A673 (cell line): ENCODE measurements around the gene SERPINB13. TPM values are rescaled to one million over a fixed set of nuclear protein-coding genes. Genes with fewer than 3 reads are reported as not detected.

Source experiments
- BruUV-seq: library from RNA; stranded (reverse); fragments of 400-500 nt; replicated peaks from 2 replicates; lab custom pipeline; 2021; lab: Mats Ljungman, UMichigan
- CTCF ChIA-PET: fragments of 300-600 bp; sonication (Branson Sonifier 250); formaldehyde crosslinking; loops from one replicate; lab custom pipeline; 2022; ENCODE audit warnings: antibody characterized with exemption; lab: Charles Lee
- POLR2A ChIA-PET: fragments of 300-600 bp; sonication (Branson Sonifier 250); formaldehyde crosslinking; loops from one replicate; lab custom pipeline; 2022; ENCODE audit warnings: antibody characterized with exemption; ENCODE audit not compliant: low non-redundant PET; lab: Charles Lee
- DNase-seq: peaks from one replicate; pipeline ENCODE4 v3.0.0-alpha.2; 2015; ENCODE audit warnings: low spot score
- H3K27ac ChIP-seq: fragments of 200-600 bp; sonication (generic); 2 replicates; pipeline ENCODE4 v1.5.1; 2016; ENCODE audit warnings: mixed run types, low read depth, mild to moderate bottlenecking, mixed read lengths, antibody characterized with exemption, low read length; ENCODE audit not compliant: poor library complexity, severe bottlenecking
- H3K27me3 ChIP-seq: fragments of 200-600 bp; sonication (generic); replicated peaks from 2 replicates; pipeline ENCODE4 v1.6.1; 2017; ENCODE audit warnings: mixed run types, low read depth, mild to moderate bottlenecking, mixed read lengths, antibody characterized with exemption, low read length; ENCODE audit not compliant: insufficient read depth, poor library complexity
- H3K36me3 ChIP-seq: fragments of 200-600 bp; sonication (generic); 2 replicates; pipeline ENCODE4 v1.6.1; 2016; ENCODE audit warnings: mixed run types, mild to moderate bottlenecking, mixed read lengths, antibody characterized with exemption, low read length; ENCODE audit not compliant: insufficient read depth, poor library complexity, severe bottlenecking
- H3K4me1 ChIP-seq: fragments of 200-600 bp; sonication (generic); 2 replicates; pipeline ENCODE4 v1.6.1; 2017; ENCODE audit warnings: mixed run types, mild to moderate bottlenecking, mixed read lengths, antibody characterized with exemption, low read length; ENCODE audit not compliant: insufficient read depth, poor library complexity, severe bottlenecking
- H3K4me3 ChIP-seq: fragments of 200-600 bp; sonication (generic); 2 replicates; pipeline ENCODE4 v1.5.1; 2016; ENCODE audit warnings: low read depth, mixed run types, mild to moderate bottlenecking, mixed read lengths, low read length; ENCODE audit not compliant: poor library complexity, severe bottlenecking
- H3K9me3 ChIP-seq: fragments of 200-600 bp; sonication (generic); 2 replicates; pipeline ENCODE4 v1.6.1; 2016; ENCODE audit warnings: mixed run types, low read depth, mild to moderate bottlenecking, mixed read lengths, antibody characterized with exemption, low read length; ENCODE audit not compliant: poor library complexity, severe bottlenecking
- EZH2 ChIP-seq: fragments of 200-600 bp; sonication (generic); IDR thresholded peaks from 2 replicates; pipeline ENCODE4 v1.6.1; 2017; ENCODE audit warnings: borderline replicate concordance, low read depth, mild to moderate bottlenecking, mixed read lengths, antibody characterized with exemption, low read length; ENCODE audit not compliant: poor library complexity, severe bottlenecking
- intact Hi-C: fragments of 100-400 bp; cut with micrococcal nuclease; formaldehyde crosslinking; loops from one replicate; pipeline ENCODE4 v1.10.0; 2022; ENCODE audit not compliant: unreplicated experiment
- total RNA-seq: library from RNA; stranded (reverse); gene quantifications from 2 replicates; pipeline ENCODE4 v1.2.3, GENCODE V29; 2021
- TF ChIP-seq, protein P1 (sequence below): fragments of 300-800, 200-600 bp; sonication (generic); conservative IDR thresholded peaks from 2 replicates; pipeline ENCODE4 v1.5.1; 2017; ENCODE audit warnings: low read depth, mild to moderate bottlenecking, antibody characterized with exemption, low read length, moderate library complexity, mixed read lengths

Gene SERPINB13
- total RNA-seq, 1 experiment from 2014 or later: 0.49 TPM

DNA sequence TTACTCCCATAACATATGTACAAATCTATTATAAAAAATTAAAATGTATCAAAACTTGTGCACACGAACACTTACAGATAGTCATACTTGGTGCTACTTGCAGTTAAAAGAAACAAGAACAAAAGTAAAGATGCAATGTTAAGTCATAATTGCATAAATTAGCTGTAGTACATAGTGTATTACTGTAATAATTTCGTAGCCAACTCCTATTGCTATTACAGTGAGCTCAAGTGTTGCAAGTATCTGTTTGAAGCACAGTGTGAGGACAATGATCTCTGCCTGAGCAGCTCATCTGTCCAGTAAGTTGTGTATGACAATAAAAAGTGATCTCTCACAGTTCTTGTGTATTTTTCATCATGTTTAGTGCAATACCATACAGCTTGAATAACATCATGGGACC lies 7.5 kb upstream of the SERPINB13 start:
- no peaks in the 10 kb centered on the region for H3K36me3 ChIP-seq
- TF ChIP-seq, protein P1, sequence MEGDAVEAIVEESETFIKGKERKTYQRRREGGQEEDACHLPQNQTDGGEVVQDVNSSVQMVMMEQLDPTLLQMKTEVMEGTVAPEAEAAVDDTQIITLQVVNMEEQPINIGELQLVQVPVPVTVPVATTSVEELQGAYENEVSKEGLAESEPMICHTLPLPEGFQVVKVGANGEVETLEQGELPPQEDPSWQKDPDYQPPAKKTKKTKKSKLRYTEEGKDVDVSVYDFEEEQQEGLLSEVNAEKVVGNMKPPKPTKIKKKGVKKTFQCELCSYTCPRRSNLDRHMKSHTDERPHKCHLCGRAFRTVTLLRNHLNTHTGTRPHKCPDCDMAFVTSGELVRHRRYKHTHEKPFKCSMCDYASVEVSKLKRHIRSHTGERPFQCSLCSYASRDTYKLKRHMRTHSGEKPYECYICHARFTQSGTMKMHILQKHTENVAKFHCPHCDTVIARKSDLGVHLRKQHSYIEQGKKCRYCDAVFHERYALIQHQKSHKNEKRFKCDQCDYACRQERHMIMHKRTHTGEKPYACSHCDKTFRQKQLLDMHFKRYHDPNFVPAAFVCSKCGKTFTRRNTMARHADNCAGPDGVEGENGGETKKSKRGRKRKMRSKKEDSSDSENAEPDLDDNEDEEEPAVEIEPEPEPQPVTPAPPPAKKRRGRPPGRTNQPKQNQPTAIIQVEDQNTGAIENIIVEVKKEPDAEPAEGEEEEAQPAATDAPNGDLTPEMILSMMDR: no peak
- TF ChIP-seq EZH2: no peak
- H3K4me1 ChIP-seq: peaks cover 32% of the 10 kb centered on the region
- BruUV-seq: no TSS peak
- no peak for DNase-seq
- H3K9me3 ChIP-seq: no peaks in the 10 kb centered on the region
- no peak overlapping the region for H3K4me3 ChIP-seq
- peak overlapping the region; percentile 3 for H3K27ac ChIP-seq
- ChIA-PET POLR2A (no interaction called here), CTCF (no interaction called here)
- intact Hi-C loops: loop anchor here (2.0 to 10.0 kb wide), 5 partner anchors 137 to 565 kb away; no protein-coding TSS in a partner anchor
- no peaks in the 10 kb centered on the region for H3K27me3 ChIP-seq

DNA sequence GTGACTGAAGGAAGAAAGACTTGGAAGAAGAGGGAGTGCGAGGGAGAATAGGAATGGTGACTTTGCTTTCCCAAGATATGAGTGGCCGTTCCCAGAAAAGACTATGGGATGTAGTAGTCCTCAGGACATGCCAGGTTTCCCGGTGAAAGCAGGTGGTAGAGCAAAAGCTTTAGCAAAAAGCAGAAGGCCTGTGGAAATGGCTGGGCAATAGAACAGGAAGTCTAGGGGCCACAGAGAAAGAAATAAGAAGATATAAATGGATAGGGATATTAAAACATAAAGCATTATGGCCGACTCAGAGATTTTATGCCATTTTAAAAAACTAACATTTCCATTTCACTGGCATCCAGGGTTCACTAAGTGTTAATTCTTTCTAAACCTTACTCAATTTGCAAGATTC lies 1.2 kb upstream of the SERPINB13 start:
- POLR2A ChIA-PET: no interaction called here
- peak overlapping the region; percentile 22 for H3K27ac ChIP-seq
- H3K4me3 ChIP-seq: no peak overlapping the region
- no peaks in the 10 kb centered on the region for H3K36me3 ChIP-seq
- no TSS peak for BruUV-seq
- no peaks in the 10 kb centered on the region for H3K9me3 ChIP-seq
- TF ChIP-seq, protein P1: no peak
- no peak for TF ChIP-seq EZH2
- intact Hi-C loops: no loop called here
- no peaks in the 10 kb centered on the region for H3K27me3 ChIP-seq
- CTCF ChIA-PET: no interaction called here
- DNase-seq: no peak
- H3K4me1 ChIP-seq: peaks cover 29% of the 10 kb centered on the region

DNA sequence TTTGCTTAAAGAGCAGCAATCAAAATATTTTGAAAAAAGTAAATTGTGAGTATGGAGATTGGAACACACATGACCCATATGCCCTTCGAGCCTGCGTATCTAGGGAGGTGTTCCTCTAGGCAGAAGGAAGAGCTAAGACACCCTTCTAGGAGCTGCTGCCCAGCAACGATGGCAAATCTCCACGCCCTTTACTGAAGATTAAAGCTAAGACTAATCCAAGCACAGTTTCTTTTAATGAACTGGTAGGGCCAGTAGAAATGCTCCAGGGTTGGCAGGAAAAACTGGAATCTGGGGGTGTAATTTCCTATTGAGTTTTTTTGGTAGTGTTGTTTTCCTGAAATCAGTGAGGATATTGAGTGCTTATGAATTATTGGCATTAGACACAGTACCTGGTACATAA lies 712 bp upstream of the SERPINB13 start:
- Histone ChIP-seq H3K27me3 (no peaks in the 10 kb centered on the region), H3K9me3 (no peaks in the 10 kb centered on the region), H3K4me3 (no peak overlapping the region), H3K4me1 (peaks cover 34% of the 10 kb centered on the region), H3K27ac (peak overlapping the region; percentile 0), H3K36me3 (no peaks in the 10 kb centered on the region)
- no peak for DNase-seq
- intact Hi-C loops: no loop called here
- TF ChIP-seq EZH2: no peak
- TF ChIP-seq, protein P1: no peak
- ChIA-PET CTCF (no interaction called here), POLR2A (no interaction called here)
- BruUV-seq: no TSS peak
